ENCODE measurements around the gene C17orf107. TPM values are rescaled to one million over a fixed set of nuclear protein-coding genes. Genes with fewer than 3 reads are reported as not detected.

Gene C17orf107
- total and polyA plus RNA-seq, 9 of the 15 experiments (the other 6 are each of a cell fraction or from before 2014, with no cell fraction given), result 0.05 to 0.29 (median 0.07) TPM; not detected in 4

GRCh38 chr17:4908711-4909496 is 9.6 kb downstream of the C17orf107 start (continued):
- TF ChIP-seq ZNF197 (CRISPR knock-in tag; IDR thresholded peaks at IDR 0.05; ENCODE audit: low read depth), result no peak
- peak; percentile 95 for TF ChIP-seq ZBTB26 (CRISPR knock-in tag; IDR thresholded peaks at IDR 0.05)
- TF ChIP-seq ZNF282 (CRISPR knock-in tag; IDR thresholded peaks at IDR 0.05), result no peak
- TF ChIP-seq USF2 (CRISPR knock-in tag; IDR thresholded peaks at IDR 0.05), result no peak
- 0 out of 2 replicates have a peak, but pooled peaks have one; percentile 7 for TF ChIP-seq CREM (IDR thresholded peaks at IDR 0.05; ENCODE audit: low read depth)
- TF ChIP-seq DACH1 (IDR thresholded peaks at IDR 0.05; ENCODE audit: partially characterized antibody), result peak; percentile 23
- no peak for TF ChIP-seq E2F6 (IDR thresholded peaks at IDR 0.05; ENCODE audit: borderline replicate concordance in 1 of 2, extremely low read depth in 1 of 2, insufficient read depth in 1 of 2, insufficient read length in 1 of 2, low read depth in 1 of 2, low read length in 1 of 2, poor library complexity in 1 of 2, severe bottlenecking in 1 of 2)
- TF ChIP-seq XRCC3 (IDR thresholded peaks at IDR 0.05), result no peak
- TF ChIP-seq DIDO1 (tag; IDR thresholded peaks at IDR 0.05; ENCODE audit: low read depth), result peak; percentile 59; the same call in 1 of the 2 replicates
- no peak for TF ChIP-seq HMGXB4 (CRISPR knock-in tag; IDR thresholded peaks at IDR 0.05)
- no peak for TF ChIP-seq FUS (optimal IDR thresholded peaks at IDR 0.05; ENCODE audit: low read depth, low read length)
- TF ChIP-seq BRCA1 (IDR thresholded peaks at IDR 0.05), result no peak
- TF ChIP-seq BRCA1 (CRISPR knock-in tag; IDR thresholded peaks at IDR 0.05), result no peak
- TF ChIP-seq SMC3 (conservative IDR thresholded peaks at IDR 0.05; ENCODE audit: insufficient read depth, low read depth, low read length), result peak; percentile 81
- TF ChIP-seq ZNF165 (CRISPR knock-in tag; IDR thresholded peaks at IDR 0.05; ENCODE audit: borderline replicate concordance), result no peak
- no peak for TF ChIP-seq TBP (optimal IDR thresholded peaks at IDR 0.05; ENCODE audit: low read depth, low read length)
- no peak for TF ChIP-seq RFX5 (IDR thresholded peaks at IDR 0.05; ENCODE audit: low read depth, low read length)
- TF ChIP-seq ZNF398 (CRISPR knock-in tag; IDR thresholded peaks at IDR 0.05), result no peak
- no peak for TF ChIP-seq NEUROD1 (IDR thresholded peaks at IDR 0.05; ENCODE audit: borderline replicate concordance, low read depth, low read length, partially characterized antibody)
